MM.1S (cell line): ENCODE results near the gene PLXNA2.

ENCODE experiments used
- DNase-seq: peaks from one replicate; pipeline ENCODE4 v3.0.0-alpha.2; 2015
- H2AFZ ChIP-seq: fragments of 300-600 bp; sonication (generic); 2 replicates; pipeline ENCODE4 v1.6.0; 2016; ENCODE audit warnings: antibody characterized with exemption, low read length
- H3F3A ChIP-seq: fragments of 300-600 bp; sonication (generic); 2 replicates; pipeline ENCODE4 v1.6.1; 2016; ENCODE audit warnings: mild to moderate bottlenecking, antibody characterized with exemption, low read length, moderate library complexity, mixed read lengths; ENCODE audit not compliant: insufficient read depth
- H3K27ac ChIP-seq: fragments of 300-600 bp; sonication (generic); 2 replicates; pipeline ENCODE4 v1.5.1; 2016; ENCODE audit warnings: mild to moderate bottlenecking, low read length
- H3K27me3 ChIP-seq: fragments of 300-600 bp; sonication (generic); replicated peaks from 2 replicates; pipeline ENCODE4 v1.6.0; 2016; ENCODE audit warnings: low read length; ENCODE audit not compliant: insufficient read depth
- H3K36me3 ChIP-seq: fragments of 300-600 bp; sonication (generic); replicated peaks from 2 replicates; pipeline ENCODE4 v1.6.1; 2016; ENCODE audit warnings: mild to moderate bottlenecking, low read length, mixed read lengths; ENCODE audit not compliant: insufficient read depth
- H3K4me1 ChIP-seq: fragments of 300-600 bp; sonication (generic); 2 replicates; pipeline ENCODE4 v1.6.1; 2016; ENCODE audit warnings: low read length, mixed read lengths
- H3K4me2 ChIP-seq: fragments of 300-600 bp; sonication (generic); 2 replicates; pipeline ENCODE4 v1.6.0; 2016; ENCODE audit warnings: low read depth, low read length
- H3K4me3 ChIP-seq: fragments of 300-600 bp; sonication (generic); 2 replicates; pipeline ENCODE4 v1.5.1; 2016; ENCODE audit warnings: low read length, mixed read lengths
- H3K79me2 ChIP-seq: fragments of 300-600 bp; sonication (generic); 2 replicates; pipeline ENCODE4 v1.6.1; 2016; ENCODE audit warnings: mixed run types, low read length, mixed read lengths
- H3K9ac ChIP-seq: fragments of 300-600 bp; sonication (generic); 2 replicates; pipeline ENCODE4 v1.6.1; 2016; ENCODE audit warnings: low read length, mixed read lengths
- H3K9me2 ChIP-seq: fragments of 300-600 bp; sonication (generic); replicated peaks from 2 replicates; pipeline ENCODE4 v1.6.1; 2016; ENCODE audit warnings: mild to moderate bottlenecking, low read length, mixed read lengths; ENCODE audit not compliant: insufficient read depth
- H3K9me3 ChIP-seq: fragments of 300-600 bp; sonication (generic); replicated peaks from 2 replicates; pipeline ENCODE4 v1.6.1; 2016; ENCODE audit warnings: mild to moderate bottlenecking, low read length, mixed read lengths; ENCODE audit not compliant: insufficient read depth
- H4K20me1 ChIP-seq: fragments of 300-600 bp; sonication (generic); 2 replicates; pipeline ENCODE4 v1.6.1; 2016; ENCODE audit warnings: mild to moderate bottlenecking, low read length, moderate library complexity, mixed read lengths; ENCODE audit not compliant: insufficient read depth
- EZH2 ChIP-seq: fragments of 300-600 bp; sonication (generic); optimal IDR thresholded peaks from 2 replicates; pipeline ENCODE3; 2017; ENCODE audit warnings: low read depth, mild to moderate bottlenecking, antibody characterized with exemption, low read length, mixed read lengths
- EZH2phosphoT487 ChIP-seq: fragments of 300-600 bp; sonication (generic); IDR thresholded peaks from 2 replicates; pipeline ENCODE4 v1.6.1; 2018; ENCODE audit warnings: antibody characterized with exemption, low read length
- TF ChIP-seq, protein P1 (sequence below): fragments of 300-600 bp; sonication (generic); IDR thresholded peaks from 2 replicates; pipeline ENCODE4 v1.5.1; 2016; ENCODE audit warnings: antibody characterized with exemption, low read length, mixed read lengths

PLXNA2 gene

DNA sequence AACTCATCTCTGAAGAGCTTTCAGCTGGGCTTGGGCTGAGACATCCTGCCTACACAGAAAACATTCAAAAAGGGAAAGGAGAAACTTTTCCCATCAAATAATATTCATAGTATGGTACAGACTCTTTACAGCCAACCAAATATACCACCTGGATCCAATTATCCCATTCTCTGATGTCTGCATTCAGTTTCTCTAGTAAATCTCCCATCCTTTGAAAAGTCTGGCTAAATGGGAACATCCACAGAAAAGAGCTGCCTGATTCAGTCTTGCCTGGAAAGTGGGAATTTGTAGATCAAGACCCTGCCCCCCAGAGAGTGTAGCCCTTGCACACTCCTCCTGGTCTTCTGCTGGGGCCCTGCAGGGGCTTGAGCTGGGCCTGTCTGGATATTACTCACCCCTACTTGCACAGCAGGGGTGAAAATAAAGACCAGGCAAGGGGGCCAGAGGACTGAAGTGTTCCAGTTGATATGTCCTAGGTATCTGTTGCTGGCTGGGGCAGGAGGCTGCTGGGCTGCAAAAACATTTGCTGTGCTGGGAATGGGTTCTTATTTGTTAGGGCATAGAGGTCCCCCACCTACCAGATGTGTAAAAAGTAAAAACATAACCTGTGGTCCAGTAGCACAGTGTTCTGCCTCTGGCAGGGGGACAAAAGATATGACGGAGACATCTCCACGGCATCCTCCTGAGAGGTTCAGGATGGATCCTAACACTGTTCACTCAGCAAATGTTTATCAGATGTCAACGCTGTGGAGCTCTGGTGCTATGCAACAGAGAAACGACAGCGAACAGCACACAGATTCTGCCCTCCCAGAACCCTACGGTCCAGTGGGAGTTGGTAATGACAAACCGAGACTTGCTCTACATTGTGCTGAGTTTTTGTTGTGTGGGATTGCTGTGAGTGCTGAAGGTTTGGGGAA lies 140.3 kb downstream of the PLXNA2 start:
- Histone ChIP-seq H3K36me3 (no peaks in the 10 kb centered on the region), H3K27me3 (no peaks in the 10 kb centered on the region), H3K9me2 (no peaks in the 10 kb centered on the region), H3K4me3 (no peak overlapping the region), H3K4me2 (no peak overlapping the region), H3F3A (no peaks in the 10 kb centered on the region), H2AFZ (no peak overlapping the region), H3K27ac (no peak overlapping the region), H3K9me3 (no peaks in the 10 kb centered on the region), H3K9ac (no peak overlapping the region), H4K20me1 (no peaks in the 10 kb centered on the region), H3K79me2 (no peaks in the 10 kb centered on the region), H3K4me1 (no peaks in the 10 kb centered on the region)
- TF ChIP-seq EZH2phosphoT487 = no peak
- TF ChIP-seq EZH2 = no peak
- TF ChIP-seq, protein P1, sequence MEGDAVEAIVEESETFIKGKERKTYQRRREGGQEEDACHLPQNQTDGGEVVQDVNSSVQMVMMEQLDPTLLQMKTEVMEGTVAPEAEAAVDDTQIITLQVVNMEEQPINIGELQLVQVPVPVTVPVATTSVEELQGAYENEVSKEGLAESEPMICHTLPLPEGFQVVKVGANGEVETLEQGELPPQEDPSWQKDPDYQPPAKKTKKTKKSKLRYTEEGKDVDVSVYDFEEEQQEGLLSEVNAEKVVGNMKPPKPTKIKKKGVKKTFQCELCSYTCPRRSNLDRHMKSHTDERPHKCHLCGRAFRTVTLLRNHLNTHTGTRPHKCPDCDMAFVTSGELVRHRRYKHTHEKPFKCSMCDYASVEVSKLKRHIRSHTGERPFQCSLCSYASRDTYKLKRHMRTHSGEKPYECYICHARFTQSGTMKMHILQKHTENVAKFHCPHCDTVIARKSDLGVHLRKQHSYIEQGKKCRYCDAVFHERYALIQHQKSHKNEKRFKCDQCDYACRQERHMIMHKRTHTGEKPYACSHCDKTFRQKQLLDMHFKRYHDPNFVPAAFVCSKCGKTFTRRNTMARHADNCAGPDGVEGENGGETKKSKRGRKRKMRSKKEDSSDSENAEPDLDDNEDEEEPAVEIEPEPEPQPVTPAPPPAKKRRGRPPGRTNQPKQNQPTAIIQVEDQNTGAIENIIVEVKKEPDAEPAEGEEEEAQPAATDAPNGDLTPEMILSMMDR = no peak
- no peak for DNase-seq

DNA sequence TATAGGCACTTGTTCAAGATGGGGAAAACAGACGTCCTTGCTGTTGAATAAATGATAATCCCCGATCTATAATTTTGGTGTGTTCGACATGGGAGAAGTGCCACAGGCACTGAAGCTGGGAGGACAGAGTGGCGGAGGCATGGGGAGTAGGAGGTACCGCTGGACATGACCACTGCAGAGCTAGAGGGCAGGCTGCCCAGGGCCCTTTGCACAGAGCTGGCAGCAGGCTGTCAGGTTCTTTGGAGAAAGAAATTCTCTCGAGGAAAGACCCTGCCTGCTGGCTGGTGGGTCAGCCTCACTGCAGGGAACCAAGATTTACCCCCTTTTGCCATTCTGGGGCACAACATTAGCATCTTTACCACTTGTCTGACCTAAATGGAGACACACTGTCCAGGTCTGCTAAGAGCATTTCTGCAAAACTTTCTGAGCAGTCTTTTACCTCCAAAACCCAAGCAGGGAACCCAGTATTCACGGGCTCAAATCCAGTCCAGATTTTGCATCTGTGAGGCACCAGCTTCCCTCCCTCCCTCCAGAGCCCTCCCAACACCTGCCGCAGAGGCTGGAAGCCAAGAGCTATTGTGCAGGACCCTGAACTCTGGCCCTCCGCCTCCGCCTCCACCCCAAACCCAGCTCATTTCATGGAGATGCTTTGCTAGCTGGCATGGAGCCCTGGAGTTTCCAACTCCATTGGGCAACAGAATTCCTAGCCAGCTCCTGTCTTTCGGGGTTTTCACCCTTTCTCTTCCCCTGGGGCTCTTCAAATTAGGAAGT lies 142.3 kb downstream of the PLXNA2 start:
- no peak for DNase-seq
- Histone ChIP-seq H4K20me1 (no peaks in the 10 kb centered on the region), H3K79me2 (no peaks in the 10 kb centered on the region), H3K4me3 (no peak overlapping the region), H3K27me3 (no peaks in the 10 kb centered on the region), H2AFZ (no peak overlapping the region), H3K9me3 (no peaks in the 10 kb centered on the region), H3K9ac (no peak overlapping the region), H3K4me2 (no peak overlapping the region), H3K36me3 (no peaks in the 10 kb centered on the region), H3K27ac (no peak overlapping the region), H3K4me1 (no peaks in the 10 kb centered on the region), H3F3A (no peaks in the 10 kb centered on the region), H3K9me2 (no peaks in the 10 kb centered on the region)
- TF ChIP-seq EZH2phosphoT487 = no peak
- no peak for TF ChIP-seq EZH2
- TF ChIP-seq, protein P1 = no peak

DNA sequence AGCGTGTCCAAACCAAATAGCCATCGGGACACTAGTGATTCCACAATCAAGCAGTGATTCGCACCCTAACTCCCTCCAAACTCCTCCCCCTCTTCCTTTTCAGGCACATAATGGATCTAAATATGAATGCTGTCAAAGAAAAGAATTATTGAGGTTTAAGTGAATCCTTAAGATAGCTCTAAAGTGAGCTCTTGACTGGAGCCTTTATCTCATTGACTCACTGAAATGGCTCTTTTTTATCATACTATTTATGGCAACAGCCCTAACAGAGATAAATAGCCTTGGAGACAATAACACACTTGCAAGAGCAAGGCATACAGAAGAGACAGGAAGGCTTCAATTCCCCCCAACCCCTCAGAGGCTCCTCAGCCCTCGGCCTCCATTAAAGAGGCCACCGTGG lies 143.3 kb downstream of the PLXNA2 start:
- no peaks in the 10 kb centered on the region for H3K27me3 ChIP-seq
- no peak overlapping the region for H3K4me2 ChIP-seq
- H3K4me1 ChIP-seq = no peaks in the 10 kb centered on the region
- H3K9ac ChIP-seq = no peak overlapping the region
- H3K36me3 ChIP-seq = no peaks in the 10 kb centered on the region
- H4K20me1 ChIP-seq = no peaks in the 10 kb centered on the region
- H3F3A ChIP-seq = no peaks in the 10 kb centered on the region
- no peak overlapping the region for H3K27ac ChIP-seq
- DNase-seq = no peak
- no peak overlapping the region for H2AFZ ChIP-seq
- no peak overlapping the region for H3K4me3 ChIP-seq
- H3K79me2 ChIP-seq = no peaks in the 10 kb centered on the region
- no peaks in the 10 kb centered on the region for H3K9me2 ChIP-seq
- H3K9me3 ChIP-seq = no peaks in the 10 kb centered on the region
- no peak for TF ChIP-seq EZH2
- no peak for TF ChIP-seq EZH2phosphoT487
- TF ChIP-seq, protein P1 = no peak
